Neural progenitor cell (in vitro differentiated cells): ENCODE results near the gene SLC45A1. TPM values are rescaled to one million over a fixed set of nuclear protein-coding genes. Genes with fewer than 3 reads are reported as not detected.

Experiments
- DNase-seq: peaks from one replicate; pipeline ENCODE4 v3.0.0-alpha.2; 2016; ENCODE audit warnings: low spot score
- H2AFZ ChIP-seq: fragments of 200-600 bp; sonication (generic); replicated peaks from 2 replicates; pipeline ENCODE4 v1.6.1; 2016; ENCODE audit warnings: antibody characterized with exemption
- H3F3A ChIP-seq: fragments of 200-600 bp; sonication (generic); 2 replicates; pipeline ENCODE4 v1.6.1; 2016; ENCODE audit warnings: antibody characterized with exemption, low read depth
- H3K27ac ChIP-seq: fragments of 200-600 bp; sonication (generic); 2 replicates; pipeline ENCODE4 v1.5.1; 2016; ENCODE audit warnings: mild to moderate bottlenecking
- H3K27me3 ChIP-seq: fragments of 200-600 bp; sonication (generic); 2 replicates; pipeline ENCODE4 v1.6.1; 2016; ENCODE audit warnings: mild to moderate bottlenecking, moderate library complexity
- H3K36me3 ChIP-seq: fragments of 200-600 bp; sonication (generic); 2 replicates; pipeline ENCODE4 v1.5.1; 2016
- H3K4me1 ChIP-seq: fragments of 200-600 bp; sonication (generic); 2 replicates; pipeline ENCODE4 v1.6.1; 2016; ENCODE audit warnings: mixed run types
- H3K4me2 ChIP-seq: fragments of 200-600 bp; sonication (generic); 2 replicates; pipeline ENCODE4 v1.6.1; 2016
- H3K4me3 ChIP-seq: fragments of 200-600 bp; sonication (generic); 2 replicates; pipeline ENCODE4 v1.5.1; 2016
- H3K79me2 ChIP-seq: fragments of 200-600 bp; sonication (generic); 2 replicates; pipeline ENCODE4 v1.6.1; 2016; ENCODE audit warnings: low read depth
- H3K9ac ChIP-seq: fragments of 200-600 bp; sonication (generic); 2 replicates; pipeline ENCODE4 v1.6.1; 2016
- H3K9me3 ChIP-seq: fragments of 200-600 bp; sonication (generic); 2 replicates; pipeline ENCODE4 v1.5.1; 2016; ENCODE audit warnings: low read depth
- H4K20me1 ChIP-seq: fragments of 200-600 bp; sonication (generic); 2 replicates; pipeline ENCODE4 v1.6.1; 2016; ENCODE audit warnings: low read depth
- H3K27ac Mint-ChIP-seq: 3 replicates; pipeline ENCODE4 v1.8.0; 2021; ENCODE audit warnings: mixed read lengths
- H3K27me3 Mint-ChIP-seq: 2 replicates; pipeline ENCODE4 v1.8.0; 2022; ENCODE audit warnings: low read depth, mild to moderate bottlenecking, inconsistent platforms, moderate library complexity, mixed read lengths; ENCODE audit not compliant: insufficient read depth
- H3K36me3 Mint-ChIP-seq: 3 replicates; pipeline ENCODE4 v1.8.0; 2021; ENCODE audit warnings: mixed read lengths
- H3K4me1 Mint-ChIP-seq: 3 replicates; pipeline ENCODE4 v1.8.0; 2021; ENCODE audit warnings: mixed read lengths
- H3K4me3 Mint-ChIP-seq: 3 replicates; pipeline ENCODE4 v1.8.0; 2021; ENCODE audit warnings: mild to moderate bottlenecking, moderate library complexity, mixed read lengths
- H3K9me3 Mint-ChIP-seq: 3 replicates; pipeline ENCODE4 v1.8.0; 2020; ENCODE audit warnings: mixed read lengths
- CTCF ChIP-seq: fragments of 200-600 bp; sonication (generic); IDR thresholded peaks from 2 replicates; pipeline ENCODE4 v1.5.1; 2017; ENCODE audit warnings: antibody characterized with exemption, mild to moderate bottlenecking
- EZH2 ChIP-seq: fragments of 200-600 bp; sonication (generic); IDR thresholded peaks from 2 replicates; pipeline ENCODE4 v1.6.1; 2017; ENCODE audit warnings: antibody characterized with exemption, mild to moderate bottlenecking, moderate library complexity
- EZH2phosphoT487 ChIP-seq: fragments of 200-600 bp; sonication (generic); IDR thresholded peaks from 2 replicates; pipeline ENCODE4 v1.6.1; 2017; ENCODE audit warnings: antibody characterized with exemption
- total RNA-seq: library from RNA; depleted of rRNA; stranded (reverse); fragments of >200 nt; gene quantifications from 2 replicates; pipeline ENCODE4 v1.2.3, GENCODE V29; 2015; ENCODE audit warnings: low replicate concordance

The SLC45A1 gene
- total RNA-seq, 1 donor from 2014 or later = 1.1 TPM

GRCh38 chr1:8313231-8313630 is 4.7 kb upstream of the SLC45A1 start:
- H4K20me1 ChIP-seq = no peaks in the 10 kb centered on the region
- no peaks in the 10 kb centered on the region for H3K36me3 ChIP-seq
- peaks cover 38% of the 10 kb centered on the region for H3K4me1 Mint-ChIP-seq
- H3K4me3 ChIP-seq = no peak overlapping the region
- DNase-seq = no peak
- H3K27me3 Mint-ChIP-seq = peaks cover 15% of the 10 kb centered on the region
- peaks cover 9% of the 10 kb centered on the region for H3K9me3 Mint-ChIP-seq
- H3K27me3 ChIP-seq = peaks cover 19% of the 10 kb centered on the region
- no peaks in the 10 kb centered on the region for H3K79me2 ChIP-seq
- H2AFZ ChIP-seq = no peak overlapping the region
- H3K9me3 ChIP-seq = no peaks in the 10 kb centered on the region
- no peaks in the 10 kb centered on the region for H3F3A ChIP-seq
- TF ChIP-seq EZH2phosphoT487 (no peak), CTCF (no peak), EZH2 (no peak)
- peak overlapping the region; percentile 25 for H3K4me3 Mint-ChIP-seq
- peaks cover 14% of the 10 kb centered on the region for H3K4me1 ChIP-seq
- H3K27ac Mint-ChIP-seq = no peak overlapping the region
- H3K9ac ChIP-seq = no peak overlapping the region
- H3K36me3 Mint-ChIP-seq = no peaks in the 10 kb centered on the region
- H3K27ac ChIP-seq = no peak overlapping the region
- H3K4me2 ChIP-seq = no peak overlapping the region

GRCh38 chr1:8314346-8315280 is 3.3 kb upstream of the SLC45A1 start:
- H3K79me2 ChIP-seq = no peaks in the 10 kb centered on the region
- Mint-ChIP-seq H3K27ac (no peak overlapping the region), H3K9me3 (peaks cover 9% of the 10 kb centered on the region), H3K4me3 (no peak overlapping the region), H3K36me3 (no peaks in the 10 kb centered on the region), H3K4me1 (peaks cover 42% of the 10 kb centered on the region), H3K27me3 (peaks cover 23% of the 10 kb centered on the region)
- peak overlapping the region; percentile 60 for H3K4me2 ChIP-seq
- no peaks in the 10 kb centered on the region for H4K20me1 ChIP-seq
- no peak overlapping the region for H3K4me3 ChIP-seq
- H2AFZ ChIP-seq = peak overlapping the region; percentile 70
- H3K36me3 ChIP-seq = no peaks in the 10 kb centered on the region
- peak; percentile 90 for DNase-seq
- H3K9ac ChIP-seq = no peak overlapping the region
- H3K9me3 ChIP-seq = no peaks in the 10 kb centered on the region
- no peak for TF ChIP-seq EZH2
- TF ChIP-seq EZH2phosphoT487 = no peak
- peak; percentile 91 for TF ChIP-seq CTCF
- no peaks in the 10 kb centered on the region for H3F3A ChIP-seq
- peaks cover 33% of the 10 kb centered on the region for H3K27me3 ChIP-seq
- no peak overlapping the region for H3K27ac ChIP-seq
- H3K4me1 ChIP-seq = peaks cover 14% of the 10 kb centered on the region

GRCh38 chr1:8315573-8316475 is 2.1 kb upstream of the SLC45A1 start:
- Histone ChIP-seq H3F3A (no peaks in the 10 kb centered on the region), H3K4me3 (no peak overlapping the region), H3K27ac (no peak overlapping the region), H3K4me2 (peak overlapping the region; percentile 60), H3K9me3 (no peaks in the 10 kb centered on the region), H3K9ac (no peak overlapping the region), H3K79me2 (no peaks in the 10 kb centered on the region), H3K36me3 (no peaks in the 10 kb centered on the region), H3K4me1 (peaks cover 14% of the 10 kb centered on the region), H3K27me3 (peaks cover 39% of the 10 kb centered on the region), H4K20me1 (no peaks in the 10 kb centered on the region), H2AFZ (peak overlapping the region; percentile 70)
- Mint-ChIP-seq H3K27me3 (peaks cover 25% of the 10 kb centered on the region), H3K4me3 (peak overlapping the region; percentile 4), H3K27ac (no peak overlapping the region), H3K9me3 (peaks cover 7% of the 10 kb centered on the region), H3K36me3 (no peaks in the 10 kb centered on the region), H3K4me1 (peaks cover 45% of the 10 kb centered on the region)
- peak; percentile 37 for TF ChIP-seq CTCF
- TF ChIP-seq EZH2phosphoT487 = no peak
- DNase-seq = peak; percentile 48
